ENCODE data around the gene ORC3.
"Not testable (repeated sequence)": the region's sequence is repeated elsewhere in the genome, so short reads cannot be mapped to it uniquely, and the experiment has no call there.

The ORC3 gene

GRCh38 chr6:87661016-87661415 is 71.1 kb downstream of the ORC3 start:
- no peak for DNase-seq (ENCODE audit: low read depth)

DNA sequence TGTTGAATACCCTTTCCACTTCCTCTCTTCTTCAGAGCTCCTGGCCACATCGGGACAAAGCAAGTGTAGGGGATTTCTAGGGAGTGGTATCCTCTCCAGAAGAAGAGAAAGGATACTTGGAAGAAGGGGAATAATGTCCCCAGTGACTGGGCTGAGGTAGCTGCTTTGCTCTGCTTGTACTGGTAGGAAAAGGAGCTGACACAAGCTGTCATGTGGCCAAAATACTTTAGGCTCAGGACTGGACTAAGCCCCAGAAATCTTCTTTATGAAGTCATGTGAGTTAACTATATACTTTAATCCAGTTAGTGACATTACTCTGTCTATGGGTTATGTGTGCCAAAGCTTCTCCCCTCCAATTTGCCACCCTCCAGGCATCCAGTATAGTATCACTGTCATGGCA is 71.6 kb downstream of the ORC3 start:
- no peak for DNase-seq (ENCODE audit: low read depth)

GRCh38 chr6:87663434-87663833 is 73.5 kb downstream of the ORC3 start:
- DNase-seq (ENCODE audit: low read depth), result no peak

GRCh38 chr6:87664921-87665485 is 75.1 kb downstream of the ORC3 start:
- DNase-seq (ENCODE audit: low read depth), result no peak

GRCh38 chr6:87667032-87667431 is 77.1 kb downstream of the ORC3 start:
- no peak for DNase-seq (ENCODE audit: low read depth)

DNA sequence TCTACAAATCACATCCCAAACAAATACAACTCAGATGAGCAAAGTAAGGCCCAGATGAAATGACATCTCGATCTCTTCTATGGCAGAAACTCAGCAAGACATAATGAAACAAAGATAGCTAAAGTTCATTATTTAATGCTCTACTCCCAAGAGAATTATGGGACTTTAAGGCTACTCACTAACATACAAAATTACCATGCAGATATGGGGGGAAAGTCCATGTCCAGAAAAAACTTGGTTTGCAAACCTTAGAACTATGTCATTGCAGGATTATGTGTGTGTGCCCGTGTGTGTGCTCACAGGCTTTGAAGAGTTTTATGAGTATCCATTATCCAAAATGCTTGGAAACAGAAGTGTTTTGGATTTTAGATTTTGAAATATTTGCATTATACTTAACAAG is 78.1 kb downstream of the ORC3 start:
- DNase-seq (ENCODE audit: low read depth), result no peak

DNA sequence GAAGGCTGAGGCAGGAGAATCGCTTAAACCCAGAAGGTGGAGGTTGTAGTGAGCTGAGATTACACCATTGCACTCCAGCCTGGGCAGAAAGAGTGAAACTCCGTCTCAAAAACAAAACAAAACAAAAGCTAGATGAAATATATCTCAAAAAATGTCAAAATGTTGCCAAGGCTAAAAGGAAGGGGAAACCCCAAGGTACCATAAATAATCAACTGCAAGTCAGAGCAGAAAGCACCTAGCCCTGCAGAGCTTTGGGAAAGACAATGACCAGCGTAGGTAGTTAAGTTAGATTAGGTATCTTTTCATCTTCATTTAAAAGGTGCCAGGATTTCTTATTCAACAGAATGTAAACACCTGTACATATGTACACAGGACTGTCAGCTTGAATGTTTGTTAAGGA is 79.1 kb downstream of the ORC3 start:
- DNase-seq (ENCODE audit: low read depth), result no peak

GRCh38 chr6:87670707-87671106 is 80.8 kb downstream of the ORC3 start:
- DNase-seq (ENCODE audit: low read depth), result no peak

- DNase-seq (ENCODE audit: low read depth), result no peak
Measured at GRCh38 chr6:87671555-87672029, 81.7 kb downstream of the ORC3 start.

GRCh38 chr6:87672641-87673040 is 82.7 kb downstream of the ORC3 start:
- no peak for DNase-seq (ENCODE audit: low read depth)

GRCh38 chr6:87673237-87673636 is 83.3 kb downstream of the ORC3 start:
- DNase-seq (ENCODE audit: low read depth), result no peak

DNA sequence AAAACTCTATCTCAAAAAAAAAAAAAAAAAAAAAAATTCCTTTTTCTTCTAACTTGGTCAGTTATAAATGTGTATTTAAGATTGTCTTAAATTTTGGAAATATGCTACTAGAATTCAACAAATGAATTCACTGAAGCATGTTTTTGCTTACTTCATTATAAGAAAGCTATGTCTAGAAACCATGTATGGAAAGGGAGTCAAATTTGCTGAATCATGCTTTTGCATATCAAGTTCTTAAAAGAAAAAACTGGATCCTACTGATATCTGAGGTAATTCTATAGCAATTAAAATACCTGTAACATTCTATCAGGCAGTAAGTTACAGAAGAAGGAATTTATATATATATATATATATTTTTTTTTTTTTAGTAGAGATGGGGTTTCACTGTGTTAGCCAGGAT is 84.4 kb downstream of the ORC3 start:
- no peak for DNase-seq (ENCODE audit: low read depth)

GRCh38 chr6:87675004-87675681 is 85.2 kb downstream of the ORC3 start:
- DNase-seq (ENCODE audit: low read depth), result no peak

GRCh38 chr6:87682310-87682709 is 92.4 kb downstream of the ORC3 start:
- DNase-seq (ENCODE audit: low read depth), result no peak

DNA sequence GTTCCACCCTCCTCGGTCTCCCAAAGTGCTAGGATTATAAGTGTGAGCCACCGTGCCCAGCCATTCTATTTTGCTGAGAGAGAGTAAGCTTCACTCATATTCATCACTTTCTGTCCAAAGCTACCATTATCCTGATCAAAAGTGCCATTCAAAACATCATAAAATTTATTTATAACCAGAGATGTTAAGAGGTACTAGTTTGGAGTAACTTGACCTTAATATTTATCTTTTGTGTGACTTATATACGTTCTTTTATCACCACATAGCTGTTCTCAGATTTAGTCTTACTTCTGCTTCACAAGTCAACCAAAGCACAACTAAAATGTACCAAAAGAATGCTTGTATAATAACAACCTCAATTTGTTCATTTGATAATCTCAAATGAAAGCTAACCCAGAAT is 94.0 kb downstream of the ORC3 start:
- DNase-seq (ENCODE audit: low read depth), result no peak

DNA sequence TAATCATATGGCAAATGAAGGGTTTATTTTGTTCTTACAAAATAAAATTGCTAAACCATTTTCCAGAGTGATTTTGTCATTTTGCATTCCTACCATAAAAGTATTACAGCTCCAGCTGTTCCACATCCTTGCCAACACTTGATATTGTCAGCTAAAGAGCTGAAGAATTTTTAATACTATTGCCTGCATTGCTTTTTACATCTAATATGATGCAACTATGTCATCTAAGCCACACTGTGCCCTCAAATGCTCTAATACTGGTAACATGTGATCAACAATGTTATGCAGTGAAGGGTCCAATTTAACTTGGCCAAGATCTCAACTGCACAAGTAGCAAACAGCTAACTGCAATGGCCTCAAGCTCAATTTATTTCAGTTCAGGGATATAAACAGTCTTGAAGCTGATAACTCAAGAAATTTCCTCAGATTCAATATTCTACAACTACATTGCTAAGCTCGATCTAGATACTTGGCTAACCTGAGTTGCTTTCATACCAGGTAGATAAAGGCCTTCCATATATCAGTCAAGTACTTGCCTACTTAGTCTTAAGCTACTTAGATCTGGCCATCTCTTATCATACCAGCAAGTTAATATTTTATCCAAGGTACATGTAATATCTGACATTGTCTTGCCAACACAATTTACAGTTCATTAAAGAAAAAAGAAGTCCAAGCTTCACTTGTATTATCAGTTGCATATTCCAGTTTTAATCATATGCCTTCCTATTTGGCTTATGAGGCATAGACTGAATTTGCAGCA is 95.1 kb downstream of the ORC3 start:
- DNase-seq (ENCODE audit: low read depth), result no peak

GRCh38 chr6:87686636-87687205 is 96.8 kb downstream of the ORC3 start:
- not testable (repeated sequence) for DNase-seq (ENCODE audit: low read depth)

DNA sequence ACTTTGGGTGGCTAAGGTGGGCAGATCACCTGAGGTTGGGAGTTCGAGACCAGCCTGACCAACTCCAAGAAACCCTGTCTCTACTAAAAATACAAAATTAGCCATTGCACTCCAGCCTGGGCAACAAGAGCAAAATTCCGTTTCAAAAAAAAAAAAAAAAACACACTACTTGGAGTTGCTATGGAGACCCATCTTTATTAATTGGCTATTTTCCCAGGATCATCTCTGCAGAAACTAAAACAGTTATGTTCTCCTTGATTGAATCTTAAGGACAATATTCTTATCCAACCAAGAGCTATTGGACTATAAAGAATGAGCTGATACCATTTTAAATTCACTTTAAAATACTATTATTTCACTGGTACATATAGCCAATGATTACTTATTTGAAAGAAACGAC is 97.4 kb downstream of the ORC3 start:
- no peak for DNase-seq (ENCODE audit: low read depth)

DNA sequence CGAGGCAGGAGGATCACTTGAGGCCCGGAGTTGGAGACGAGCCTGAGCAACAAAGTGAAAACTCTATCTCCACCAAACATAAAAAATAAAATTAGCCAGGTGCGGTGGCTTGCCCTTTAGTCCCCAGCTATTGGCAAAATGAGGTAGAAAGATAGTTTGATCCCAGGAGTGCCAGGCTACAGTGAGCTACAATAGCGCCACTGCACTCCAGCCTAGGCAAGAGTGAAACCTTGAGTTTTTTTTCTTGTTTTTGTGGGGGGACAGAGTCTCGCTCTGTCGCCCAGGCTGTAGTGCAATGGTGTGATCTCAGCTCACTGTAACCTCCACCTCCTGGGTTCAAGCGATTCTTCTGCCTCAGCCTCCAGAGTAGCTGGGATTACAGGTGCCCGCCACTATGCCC is 98.0 kb downstream of the ORC3 start:
- DNase-seq (ENCODE audit: low read depth), result not testable (repeated sequence)

GRCh38 chr6:87690441-87690840 is 100.5 kb downstream of the ORC3 start:
- no peak for DNase-seq (ENCODE audit: low read depth)

GRCh38 chr6:87692086-87692485 is 102.2 kb downstream of the ORC3 start:
- no peak for DNase-seq (ENCODE audit: low read depth)

DNA sequence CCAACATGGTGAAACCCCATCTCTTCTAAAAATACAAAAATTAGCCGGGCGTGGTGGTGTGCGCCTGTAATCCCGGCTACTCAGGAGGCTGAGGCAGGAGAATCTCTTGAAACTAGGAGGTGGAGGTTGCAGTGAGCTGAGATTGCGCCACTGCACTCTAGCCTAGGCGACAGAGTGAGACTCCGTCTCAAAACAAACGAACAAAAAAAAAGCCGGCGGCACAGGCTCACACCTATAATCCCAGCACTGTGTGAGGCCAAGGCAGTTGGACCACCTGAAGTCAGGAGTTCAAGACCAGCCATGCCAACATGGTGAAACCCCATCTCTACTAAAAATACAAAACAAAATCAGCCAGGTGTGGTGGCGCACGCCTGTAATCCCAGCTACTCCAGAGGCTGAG is 106.9 kb downstream of the ORC3 start:
- not testable (repeated sequence) for DNase-seq (ENCODE audit: low read depth)

All from stimulated activated CD8-positive, alpha-beta memory T cell treated with anti-CD3 and anti-CD28 coated beads, Interleukin-7, amount 100 ng/mL, for 24 hours (primary cell).